Lower lobe of right lung (tissue), 2 donors: ENCODE results near the gene RPLP1. TPM values are rescaled to one million over a fixed set of nuclear protein-coding genes. Genes with fewer than 3 reads are reported as not detected.

Source experiments
- ATAC-seq, 2 donors: fragments of 200-7000 bp; cut with Tn5 transposase; one replicate each; pipeline ENCODE4 v1.9.1; 2020 to 2022; ENCODE audit warnings: mild to moderate bottlenecking in 2 of 2, moderate library complexity in 2 of 2
- DNase-seq: peaks from one replicate; pipeline ENCODE4 v3.0.0-alpha.2; 2020
- H3K27ac ChIP-seq: fragments of 200-600 bp; one replicate; pipeline ENCODE4 v1.8.0; 2022
- H3K27me3 ChIP-seq: fragments of 200-600 bp; one replicate; pipeline ENCODE4 v1.8.0; 2022; ENCODE audit warnings: low read depth
- H3K36me3 ChIP-seq: fragments of 200-600 bp; one replicate; pipeline ENCODE4 v1.8.0; 2022; ENCODE audit warnings: mild to moderate bottlenecking
- H3K4me1 ChIP-seq: fragments of 200-600 bp; one replicate; pipeline ENCODE4 v1.8.0; 2022
- H3K4me3 ChIP-seq: fragments of 200-600 bp; one replicate; pipeline ENCODE4 v1.8.0; 2022; ENCODE audit warnings: mild to moderate bottlenecking
- H3K9me3 ChIP-seq: fragments of 200-600 bp; one replicate; pipeline ENCODE4 v1.8.0; 2022
- CTCF ChIP-seq: fragments of 200-600 bp; IDR thresholded peaks from one replicate; pipeline ENCODE4 v1.8.0; 2022; ENCODE audit warnings: antibody characterized with exemption, mild to moderate bottlenecking
- intact Hi-C: fragments of 100-400 bp; cut with DNase I; formaldehyde crosslinking; loops from one replicate; pipeline ENCODE4 v1.11.0; 2022
- long read RNA-seq: library from polyadenylated mRNA; unstranded; transcript quantifications from one replicate; pipeline ENCODE4 v2.0.0, GENCODE V29; 2021
- total RNA-seq: library from RNA; stranded (reverse); fragmentation: NEBNext Ultra II Directional; extraction: Animal tissue kit (Norgen Biotek cat#: 25700); gene quantifications from one replicate; pipeline ENCODE4 v1.2.1, GENCODE V29; 2021
- donor health status: DM: no; HTN: yes; CAD: no; lungs with severe emphysema.

Gene RPLP1
- 1,283 TPM for total RNA-seq
- long read RNA-seq, transcript RPLP1-201 (4 exons, 1,197 nt): major isoform, 645 of 663 reads
- long read RNA-seq, transcript RPLP1-204 (3 exons, 940 nt): minor isoform, 10 of 663 reads
- long read RNA-seq, partial matches to known transcripts: 1 of 663 reads
- long read RNA-seq, other reads (novel, unspliced or antisense): 4 of 663 reads

- Histone ChIP-seq H3K27me3 (no peaks in the 10 kb centered on the region), H3K27ac (peak within 1 kb of the TSS; percentile 89), H3K4me1 (peaks cover 27% of the 10 kb centered on the region), H3K36me3 (peaks cover 29% of the 10 kb centered on the region), H3K4me3 (peak within 1 kb of the TSS; percentile 89), H3K9me3 (no peaks in the 10 kb centered on the region)
- ATAC-seq: peak; percentile 98 to 99
- TF ChIP-seq CTCF: no peak
- intact Hi-C loops: no loop called here
- peak; percentile 98 for DNase-seq
Observed at GRCh38 chr15:69452692-69453521, at the start of gene RPLP1. TSS of gene RPLP1 (plus strand) at chr15:69452818. CDS start at chr15:69452949, 131 bp downstream.

GRCh38 chr15:69403594-69403993 lies 49.0 kb upstream of the RPLP1 start:
- DNase-seq (no peak), ATAC-seq (no peak)
- no peak overlapping the region for H3K27ac ChIP-seq
- H3K4me1 ChIP-seq: no peaks in the 10 kb centered on the region
- no peak for TF ChIP-seq CTCF
- no peaks in the 10 kb centered on the region for H3K9me3 ChIP-seq
- H3K27me3 ChIP-seq: no peaks in the 10 kb centered on the region
- H3K4me3 ChIP-seq: no peak overlapping the region
- H3K36me3 ChIP-seq: peaks cover 7% of the 10 kb centered on the region
- intact Hi-C loops: loop anchor here (10.0 kb wide), 1 partner anchor 349 kb away; no protein-coding TSS in a partner anchor

- ATAC-seq: no peak
- TF ChIP-seq CTCF: no peak
- intact Hi-C loops: loop anchor here (10.0 kb wide), 1 partner anchor 350 kb away; no protein-coding TSS in a partner anchor
Observed at GRCh38 chr15:69405110-69405509, 47.5 kb upstream of the RPLP1 start.

GRCh38 chr15:69407719-69408400 lies 44.8 kb upstream of the RPLP1 start:
- H3K9me3 ChIP-seq: no peaks in the 10 kb centered on the region
- H3K4me3 ChIP-seq: no peak overlapping the region
- no peaks in the 10 kb centered on the region for H3K27me3 ChIP-seq
- H3K27ac ChIP-seq: no peak overlapping the region
- no peaks in the 10 kb centered on the region for H3K36me3 ChIP-seq
- H3K4me1 ChIP-seq: no peaks in the 10 kb centered on the region
- TF ChIP-seq CTCF: no peak
- ATAC-seq (no peak), DNase-seq (no peak)
- intact Hi-C loops: loop anchor here (10.0 kb wide), 1 partner anchor 353 kb away; no protein-coding TSS in a partner anchor

More at GRCh38 chr15:69405110-69405509, 47.5 kb upstream of the RPLP1 start:
- H3K9me3 ChIP-seq: no peaks in the 10 kb centered on the region
- H3K4me3 ChIP-seq: no peak overlapping the region
- peaks cover 7% of the 10 kb centered on the region for H3K36me3 ChIP-seq
- DNase-seq: no peak
- H3K4me1 ChIP-seq: no peaks in the 10 kb centered on the region
- H3K27ac ChIP-seq: no peak overlapping the region
- H3K27me3 ChIP-seq: no peaks in the 10 kb centered on the region

- no peaks in the 10 kb centered on the region for H3K9me3 ChIP-seq
- H3K4me3 ChIP-seq: no peak overlapping the region
- ATAC-seq (no peak), DNase-seq (no peak)
- H3K27ac ChIP-seq: no peak overlapping the region
- no peaks in the 10 kb centered on the region for H3K36me3 ChIP-seq
- no peak for TF ChIP-seq CTCF
- no peaks in the 10 kb centered on the region for H3K27me3 ChIP-seq
- intact Hi-C loops: loop anchor here (10.0 kb wide), 1 partner anchor 354 kb away; no protein-coding TSS in a partner anchor
- H3K4me1 ChIP-seq: no peaks in the 10 kb centered on the region
Observed at GRCh38 chr15:69408841-69409240, 43.8 kb upstream of the RPLP1 start.
